ENCODE data around the gene PXK.
"Not testable (repeated sequence)": the region's sequence is repeated elsewhere in the genome, so short reads cannot be mapped to it uniquely, and the experiment has no call there.

Gene PXK

DNA sequence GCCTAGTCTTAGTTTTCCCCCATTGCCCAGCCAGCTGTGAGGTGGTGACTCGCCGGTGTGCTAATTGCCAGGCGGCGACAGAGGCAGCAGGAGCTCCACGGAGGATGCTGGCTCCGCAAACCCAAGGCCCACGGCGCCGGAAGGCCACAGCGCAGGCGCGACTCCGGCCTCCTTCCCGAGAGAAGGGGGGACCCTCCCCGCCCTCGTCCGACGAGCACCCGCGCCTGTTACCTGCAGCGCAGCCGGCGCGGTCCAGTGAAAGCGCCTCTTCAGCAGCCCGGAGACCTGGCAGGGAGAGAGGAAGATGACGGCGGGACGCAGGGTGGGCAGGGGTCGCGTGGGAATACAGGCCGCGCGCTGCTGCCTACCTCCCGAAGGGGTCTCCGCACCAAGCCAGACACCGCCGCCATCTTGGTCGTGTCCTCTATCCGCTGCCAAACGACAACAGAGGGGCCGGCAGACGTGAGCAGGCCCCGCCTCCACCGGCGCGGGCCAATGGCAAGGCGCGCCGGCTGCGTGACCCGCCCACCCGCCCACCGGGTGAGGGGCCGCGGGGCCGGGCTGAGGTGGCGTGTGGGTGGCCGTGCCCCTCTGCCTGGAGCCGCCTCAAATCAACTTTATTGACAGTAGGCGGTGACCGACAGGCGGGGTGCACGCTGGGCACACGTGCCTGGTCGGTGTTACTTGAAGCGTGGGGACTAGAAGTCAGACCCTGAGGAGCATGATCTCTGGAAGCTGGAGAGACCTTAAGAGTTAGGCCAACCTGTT is 100.9 kb downstream of the PXK start, which contains the start of gene PDHB (continued):
- TF ChIP-seq, protein P1, sequence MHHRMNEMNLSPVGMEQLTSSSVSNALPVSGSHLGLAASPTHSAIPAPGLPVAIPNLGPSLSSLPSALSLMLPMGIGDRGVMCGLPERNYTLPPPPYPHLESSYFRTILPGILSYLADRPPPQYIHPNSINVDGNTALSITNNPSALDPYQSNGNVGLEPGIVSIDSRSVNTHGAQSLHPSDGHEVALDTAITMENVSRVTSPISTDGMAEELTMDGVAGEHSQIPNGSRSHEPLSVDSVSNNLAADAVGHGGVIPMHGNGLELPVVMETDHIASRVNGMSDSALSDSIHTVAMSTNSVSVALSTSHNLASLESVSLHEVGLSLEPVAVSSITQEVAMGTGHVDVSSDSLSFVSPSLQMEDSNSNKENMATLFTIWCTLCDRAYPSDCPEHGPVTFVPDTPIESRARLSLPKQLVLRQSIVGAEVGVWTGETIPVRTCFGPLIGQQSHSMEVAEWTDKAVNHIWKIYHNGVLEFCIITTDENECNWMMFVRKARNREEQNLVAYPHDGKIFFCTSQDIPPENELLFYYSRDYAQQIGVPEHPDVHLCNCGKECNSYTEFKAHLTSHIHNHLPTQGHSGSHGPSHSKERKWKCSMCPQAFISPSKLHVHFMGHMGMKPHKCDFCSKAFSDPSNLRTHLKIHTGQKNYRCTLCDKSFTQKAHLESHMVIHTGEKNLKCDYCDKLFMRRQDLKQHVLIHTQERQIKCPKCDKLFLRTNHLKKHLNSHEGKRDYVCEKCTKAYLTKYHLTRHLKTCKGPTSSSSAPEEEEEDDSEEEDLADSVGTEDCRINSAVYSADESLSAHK (tag by site-specific recombination; IDR thresholded peaks at IDR 0.05) = no peak

DNA sequence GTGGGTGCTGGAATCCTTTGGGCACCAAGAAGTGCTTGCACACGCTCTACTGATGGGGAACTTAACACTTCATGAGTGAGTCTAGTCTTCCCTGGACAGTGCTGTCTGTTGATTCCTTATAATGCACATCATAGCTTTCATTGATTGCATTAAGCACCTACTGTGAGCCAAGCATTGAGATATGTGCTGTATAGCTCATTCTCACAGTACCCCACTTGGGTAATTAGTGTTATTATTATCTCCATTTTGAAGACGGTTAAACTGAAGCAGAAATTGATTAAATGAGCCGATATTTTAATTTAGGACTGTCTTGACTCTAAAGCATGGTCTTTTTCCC is 101.4 kb downstream of the PXK start:
- no peak overlapping the region for H3K27ac ChIP-seq (ENCODE audit: extremely low read depth, low read depth, low read length)
- H3K9me3 ChIP-seq (ENCODE audit: control insufficient read depth, insufficient read depth, low read depth, low read length) = no peaks in the 10 kb centered on the region
- POLR2A ChIA-PET = no interaction called here
- peaks cover 17 to 31% of the 10 kb centered on the region in 2 experiments for H3K36me3 ChIP-seq (ENCODE audit: control insufficient read depth in 2 of 2, insufficient read depth in 1 of 2, low read length in 2 of 2)
- CTCF ChIA-PET = interaction anchor here (0.6 to 1.7 kb wide), 2 partner anchors 24 to 196 kb away, joined by 5 to 6 read pairs; no protein-coding TSS in a partner anchor
- no peaks in the 10 kb centered on the region for H3K4me1 ChIP-seq (ENCODE audit: control insufficient read depth, insufficient read depth, low read length)
- no peak overlapping the region; the same call in 1 of the 2 replicates for H3K4me3 ChIP-seq (ENCODE audit: low read depth, low read length)
- no peak for TF ChIP-seq ZNF626 (tag by site-specific recombination; IDR thresholded peaks at IDR 0.05)
- TF ChIP-seq, protein P2, sequence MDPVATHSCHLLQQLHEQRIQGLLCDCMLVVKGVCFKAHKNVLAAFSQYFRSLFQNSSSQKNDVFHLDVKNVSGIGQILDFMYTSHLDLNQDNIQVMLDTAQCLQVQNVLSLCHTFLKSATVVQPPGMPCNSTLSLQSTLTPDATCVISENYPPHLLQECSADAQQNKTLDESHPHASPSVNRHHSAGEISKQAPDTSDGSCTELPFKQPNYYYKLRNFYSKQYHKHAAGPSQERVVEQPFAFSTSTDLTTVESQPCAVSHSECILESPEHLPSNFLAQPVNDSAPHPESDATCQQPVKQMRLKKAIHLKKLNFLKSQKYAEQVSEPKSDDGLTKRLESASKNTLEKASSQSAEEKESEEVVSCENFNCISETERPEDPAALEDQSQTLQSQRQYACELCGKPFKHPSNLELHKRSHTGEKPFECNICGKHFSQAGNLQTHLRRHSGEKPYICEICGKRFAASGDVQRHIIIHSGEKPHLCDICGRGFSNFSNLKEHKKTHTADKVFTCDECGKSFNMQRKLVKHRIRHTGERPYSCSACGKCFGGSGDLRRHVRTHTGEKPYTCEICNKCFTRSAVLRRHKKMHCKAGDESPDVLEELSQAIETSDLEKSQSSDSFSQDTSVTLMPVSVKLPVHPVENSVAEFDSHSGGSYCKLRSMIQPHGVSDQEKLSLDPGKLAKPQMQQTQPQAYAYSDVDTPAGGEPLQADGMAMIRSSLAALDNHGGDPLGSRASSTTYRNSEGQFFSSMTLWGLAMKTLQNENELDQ (tag by site-specific recombination; IDR thresholded peaks at IDR 0.05; ENCODE audit: low read depth) = no peak
- TF ChIP-seq ZNF707 (tag by site-specific recombination; IDR thresholded peaks at IDR 0.05) = no peak
- TF ChIP-seq ZNF664 (tag by site-specific recombination; IDR thresholded peaks at IDR 0.05) = peak; percentile 85
- TF ChIP-seq SETDB1 (IDR thresholded peaks at IDR 0.05; ENCODE audit: insufficient read length, low read length) = no peak
- no peak for TF ChIP-seq EGR2 (tag by site-specific recombination; IDR thresholded peaks at IDR 0.05; ENCODE audit: low read depth)
- TF ChIP-seq, protein P3, sequence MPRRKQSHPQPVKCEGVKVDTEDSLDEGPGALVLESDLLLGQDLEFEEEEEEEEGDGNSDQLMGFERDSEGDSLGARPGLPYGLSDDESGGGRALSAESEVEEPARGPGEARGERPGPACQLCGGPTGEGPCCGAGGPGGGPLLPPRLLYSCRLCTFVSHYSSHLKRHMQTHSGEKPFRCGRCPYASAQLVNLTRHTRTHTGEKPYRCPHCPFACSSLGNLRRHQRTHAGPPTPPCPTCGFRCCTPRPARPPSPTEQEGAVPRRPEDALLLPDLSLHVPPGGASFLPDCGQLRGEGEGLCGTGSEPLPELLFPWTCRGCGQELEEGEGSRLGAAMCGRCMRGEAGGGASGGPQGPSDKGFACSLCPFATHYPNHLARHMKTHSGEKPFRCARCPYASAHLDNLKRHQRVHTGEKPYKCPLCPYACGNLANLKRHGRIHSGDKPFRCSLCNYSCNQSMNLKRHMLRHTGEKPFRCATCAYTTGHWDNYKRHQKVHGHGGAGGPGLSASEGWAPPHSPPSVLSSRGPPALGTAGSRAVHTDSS (tag by site-specific recombination; IDR thresholded peaks at IDR 0.05) = no peak
- TF ChIP-seq PRDM1 (tag by site-specific recombination; IDR thresholded peaks at IDR 0.05) = no peak

DNA sequence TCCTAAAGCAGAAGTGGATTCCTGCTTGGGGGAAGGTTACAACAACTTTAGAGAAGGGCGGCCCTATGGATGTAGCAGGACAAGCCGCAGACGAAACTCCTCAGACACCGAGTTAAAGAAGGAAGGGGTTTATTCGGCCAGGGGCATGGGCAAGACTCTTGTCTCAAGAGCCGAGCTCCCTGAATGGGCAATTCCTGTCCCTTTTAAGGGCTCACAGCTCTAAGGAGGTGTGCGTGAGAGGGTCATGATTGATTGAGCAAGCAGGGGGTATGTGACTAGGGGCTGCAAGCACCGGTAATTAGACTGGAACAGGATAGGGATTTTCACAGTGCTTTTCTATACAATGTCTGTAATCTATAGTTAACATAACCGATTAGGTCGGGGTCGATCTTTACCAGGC is 101.8 kb downstream of the PXK start:
- H3K36me3 ChIP-seq (ENCODE audit: control insufficient read depth in 2 of 2, insufficient read depth in 1 of 2, low read length in 2 of 2) = peaks cover 13 to 27% of the 10 kb centered on the region in 2 experiments
- H3K4me3 ChIP-seq (ENCODE audit: low read depth, low read length) = no peak overlapping the region
- H3K27ac ChIP-seq (ENCODE audit: extremely low read depth, low read depth, low read length) = no peak overlapping the region
- POLR2A ChIA-PET = no interaction called here
- TF ChIP-seq FEZF1 (tag by site-specific recombination; IDR thresholded peaks at IDR 0.05) (no peak), ZBTB21 (tag by site-specific recombination; IDR thresholded peaks at IDR 0.05) (no peak), ZNF521 (tag by site-specific recombination; IDR thresholded peaks at IDR 0.05) (no peak)
- CTCF ChIA-PET = interaction anchor here (0.6 to 1.7 kb wide), 2 partner anchors 24 to 196 kb away, joined by 5 to 6 read pairs; no protein-coding TSS in a partner anchor
- no peaks in the 10 kb centered on the region for H3K4me1 ChIP-seq (ENCODE audit: control insufficient read depth, insufficient read depth, low read length)
- no peaks in the 10 kb centered on the region for H3K9me3 ChIP-seq (ENCODE audit: control insufficient read depth, insufficient read depth, low read depth, low read length)

DNA sequence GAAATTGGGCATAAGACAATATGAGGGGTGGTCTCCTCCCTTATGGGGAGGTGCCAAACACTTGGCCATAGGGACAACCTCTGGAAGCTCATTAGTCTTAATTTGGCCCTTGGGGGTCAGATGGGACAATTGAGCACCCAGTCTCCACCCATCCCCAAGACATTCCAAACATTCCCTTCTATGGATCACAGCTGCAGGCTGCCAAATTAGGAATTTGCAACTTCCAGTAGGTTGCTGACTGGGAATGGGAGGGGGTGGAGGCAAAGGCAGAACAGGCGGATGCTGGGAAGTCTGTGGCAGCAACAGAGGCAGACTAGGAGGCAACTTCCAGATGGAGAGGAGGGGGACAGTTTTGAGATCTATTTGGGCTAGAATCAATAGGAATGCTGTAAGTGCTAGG is 102.3 kb downstream of the PXK start:
- no peak overlapping the region for H3K4me3 ChIP-seq (ENCODE audit: low read depth, low read length)
- no peaks in the 10 kb centered on the region for H3K4me1 ChIP-seq (ENCODE audit: control insufficient read depth, insufficient read depth, low read length)
- H3K9me3 ChIP-seq (ENCODE audit: control insufficient read depth, insufficient read depth, low read depth, low read length) = no peaks in the 10 kb centered on the region
- H3K27ac ChIP-seq (ENCODE audit: extremely low read depth, low read depth, low read length) = no peak overlapping the region
- ChIA-PET CTCF (interaction anchor here (1.7 kb wide), 1 partner anchor 195 kb away, joined by 6 read pairs; no protein-coding TSS in a partner anchor), POLR2A (no interaction called here)
- TF ChIP-seq PRDM1 (tag by site-specific recombination; IDR thresholded peaks at IDR 0.05) (no peak), MEIS1 (CRISPR knock-in tag; IDR thresholded peaks at IDR 0.05; ENCODE audit: borderline replicate concordance) (no peak), ZNF600 (tag by site-specific recombination; IDR thresholded peaks at IDR 0.05) (peak; percentile 27; the same call in 1 of the 2 replicates), ZNF10 (tag by site-specific recombination; IDR thresholded peaks at IDR 0.05) (no peak), SCRT1 (tag by site-specific recombination; IDR thresholded peaks at IDR 0.05; ENCODE audit: borderline replicate concordance) (no peak), FEZF1 (tag by site-specific recombination; IDR thresholded peaks at IDR 0.05) (no peak)
- TF ChIP-seq, protein P4, sequence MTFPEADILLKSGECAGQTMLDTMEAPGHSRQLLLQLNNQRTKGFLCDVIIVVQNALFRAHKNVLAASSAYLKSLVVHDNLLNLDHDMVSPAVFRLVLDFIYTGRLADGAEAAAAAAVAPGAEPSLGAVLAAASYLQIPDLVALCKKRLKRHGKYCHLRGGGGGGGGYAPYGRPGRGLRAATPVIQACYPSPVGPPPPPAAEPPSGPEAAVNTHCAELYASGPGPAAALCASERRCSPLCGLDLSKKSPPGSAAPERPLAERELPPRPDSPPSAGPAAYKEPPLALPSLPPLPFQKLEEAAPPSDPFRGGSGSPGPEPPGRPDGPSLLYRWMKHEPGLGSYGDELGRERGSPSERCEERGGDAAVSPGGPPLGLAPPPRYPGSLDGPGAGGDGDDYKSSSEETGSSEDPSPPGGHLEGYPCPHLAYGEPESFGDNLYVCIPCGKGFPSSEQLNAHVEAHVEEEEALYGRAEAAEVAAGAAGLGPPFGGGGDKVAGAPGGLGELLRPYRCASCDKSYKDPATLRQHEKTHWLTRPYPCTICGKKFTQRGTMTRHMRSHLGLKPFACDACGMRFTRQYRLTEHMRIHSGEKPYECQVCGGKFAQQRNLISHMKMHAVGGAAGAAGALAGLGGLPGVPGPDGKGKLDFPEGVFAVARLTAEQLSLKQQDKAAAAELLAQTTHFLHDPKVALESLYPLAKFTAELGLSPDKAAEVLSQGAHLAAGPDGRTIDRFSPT (tag by site-specific recombination; IDR thresholded peaks at IDR 0.05) = no peak
- peaks cover 13 to 23% of the 10 kb centered on the region in 2 experiments for H3K36me3 ChIP-seq (ENCODE audit: control insufficient read depth in 2 of 2, insufficient read depth in 1 of 2, low read length in 2 of 2)

DNA sequence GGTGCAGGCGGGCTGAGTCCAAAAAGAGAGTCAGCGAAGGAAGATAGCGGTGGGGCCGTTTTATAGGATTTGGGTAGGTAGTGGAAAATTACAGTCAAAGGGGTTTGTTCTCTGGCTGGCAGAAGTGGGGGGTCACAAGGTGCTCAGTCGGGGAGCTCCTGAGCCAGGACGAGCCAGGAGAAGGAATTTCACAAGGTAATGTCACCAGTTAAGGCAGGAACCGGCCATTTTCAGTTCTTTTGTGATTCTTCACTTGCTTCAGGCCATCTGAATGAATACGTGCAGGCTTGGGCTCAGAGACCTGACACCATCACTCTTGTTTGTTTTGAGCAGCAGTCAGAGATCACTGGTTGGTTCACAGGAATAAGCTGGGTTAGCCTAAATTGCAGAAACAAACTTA is 104.6 kb downstream of the PXK start:
- not testable (repeated sequence) for H3K9me3 ChIP-seq (ENCODE audit: control insufficient read depth, insufficient read depth, low read depth, low read length); H3K4me1 ChIP-seq (ENCODE audit: control insufficient read depth, insufficient read depth, low read length); H3K36me3 ChIP-seq (ENCODE audit: control insufficient read depth in 2 of 2, insufficient read depth in 1 of 2, low read length in 2 of 2); H3K4me3 ChIP-seq (ENCODE audit: low read depth, low read length); H3K27ac ChIP-seq (ENCODE audit: extremely low read depth, low read depth, low read length)
- ChIA-PET CTCF (interaction anchor here (1.2 kb wide), 1 partner anchor 22 kb away, joined by 4 read pairs; no protein-coding TSS in a partner anchor), POLR2A (interaction anchor here (0.6 kb wide), 1 partner anchor 32 kb away, joined by 6 read pairs; no protein-coding TSS in a partner anchor)

Data from HEK293 (cell line).